Measurements from ENCODE around the gene TAAR9.

DNA sequence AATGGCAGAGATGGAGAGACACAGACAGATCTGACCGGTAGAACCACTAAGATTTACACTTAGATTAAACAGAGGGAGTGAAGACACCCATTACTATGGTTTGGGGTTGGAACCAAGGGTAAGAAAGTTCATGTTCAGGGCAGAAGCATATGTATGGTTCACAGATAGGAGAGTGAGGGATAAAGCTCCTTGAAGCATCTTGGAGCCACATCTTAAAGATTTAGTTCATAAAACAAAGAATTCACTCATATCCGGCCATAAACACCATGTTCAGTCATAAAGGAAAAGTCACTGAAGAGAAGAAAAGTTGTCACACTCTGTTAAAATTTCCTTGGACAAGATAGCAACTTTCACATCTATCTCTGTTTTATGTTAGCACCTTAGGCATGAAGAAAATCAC is 43.1 kb upstream of the TAAR9 start:
- TF ChIP-seq, protein P1, sequence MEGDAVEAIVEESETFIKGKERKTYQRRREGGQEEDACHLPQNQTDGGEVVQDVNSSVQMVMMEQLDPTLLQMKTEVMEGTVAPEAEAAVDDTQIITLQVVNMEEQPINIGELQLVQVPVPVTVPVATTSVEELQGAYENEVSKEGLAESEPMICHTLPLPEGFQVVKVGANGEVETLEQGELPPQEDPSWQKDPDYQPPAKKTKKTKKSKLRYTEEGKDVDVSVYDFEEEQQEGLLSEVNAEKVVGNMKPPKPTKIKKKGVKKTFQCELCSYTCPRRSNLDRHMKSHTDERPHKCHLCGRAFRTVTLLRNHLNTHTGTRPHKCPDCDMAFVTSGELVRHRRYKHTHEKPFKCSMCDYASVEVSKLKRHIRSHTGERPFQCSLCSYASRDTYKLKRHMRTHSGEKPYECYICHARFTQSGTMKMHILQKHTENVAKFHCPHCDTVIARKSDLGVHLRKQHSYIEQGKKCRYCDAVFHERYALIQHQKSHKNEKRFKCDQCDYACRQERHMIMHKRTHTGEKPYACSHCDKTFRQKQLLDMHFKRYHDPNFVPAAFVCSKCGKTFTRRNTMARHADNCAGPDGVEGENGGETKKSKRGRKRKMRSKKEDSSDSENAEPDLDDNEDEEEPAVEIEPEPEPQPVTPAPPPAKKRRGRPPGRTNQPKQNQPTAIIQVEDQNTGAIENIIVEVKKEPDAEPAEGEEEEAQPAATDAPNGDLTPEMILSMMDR (IDR thresholded peaks at IDR 0.05 in 4 of 5, conservative IDR thresholded peaks at IDR 0.05 in 1 of 5) = no peak
- TF ChIP-seq POLR2A (IDR thresholded peaks at IDR 0.05) = no peak

Data from gastrocnemius medialis (tissue), 4 donors.